T-helper 2 cell (primary cell): Measurements from ENCODE around the gene RAB17.
A peak's percentile ranks its signal among the peaks of the same experiment; 100 is the strongest.
"Not testable (repeated sequence)": the region's sequence is repeated elsewhere in the genome, so short reads cannot be mapped to it uniquely, and the experiment has no call there.

Source experiments
- DNase-seq, 5 experiments: peaks; one replicate each; pipeline versions ENCODE4 v3.0.0 to v3.0.0-alpha.2; 2012 to 2022

The RAB17 gene

GRCh38 chr2:237624565-237624964, 34.0 kb upstream of the RAB17 start:
- DNase-seq = peak in 1 of 5 experiments; percentile 13

GRCh38 chr2:237623428-237624403, 33.2 kb upstream of the RAB17 start:
- no peak for DNase-seq

GRCh38 chr2:237618449-237618848, 27.9 kb upstream of the RAB17 start:
- no peak for DNase-seq

GRCh38 chr2:237617587-237617982, 27.1 kb upstream of the RAB17 start:
- DNase-seq = no peak

- DNase-seq = peak in 1 of 5 experiments; percentile 60
Measured at GRCh38 chr2:237616734-237617586, 26.4 kb upstream of the RAB17 start.

- no peak for DNase-seq
Measured at GRCh38 chr2:237616373-237616733, 25.8 kb upstream of the RAB17 start.

GRCh38 chr2:237615631-237616249, 25.2 kb upstream of the RAB17 start:
- no peak for DNase-seq

GRCh38 chr2:237614151-237614720, 23.7 kb upstream of the RAB17 start:
- DNase-seq = no peak

- no peak for DNase-seq
Measured at GRCh38 chr2:237613679-237614078, 23.1 kb upstream of the RAB17 start.

- DNase-seq = no peak
Measured at GRCh38 chr2:237612527-237613357, 22.2 kb upstream of the RAB17 start.

- not testable (repeated sequence) for DNase-seq
Measured at GRCh38 chr2:237606522-237606921, 16.0 kb upstream of the RAB17 start.

GRCh38 chr2:237604960-237605359, 14.4 kb upstream of the RAB17 start:
- DNase-seq = no peak

GRCh38 chr2:237604391-237604790, 13.9 kb upstream of the RAB17 start:
- DNase-seq = no peak

- DNase-seq = peak in 4 of 5 experiments; percentile 15 to 89 (median 45)
Measured at GRCh38 chr2:237603718-237604362, 13.3 kb upstream of the RAB17 start.

- DNase-seq = no peak
Measured at GRCh38 chr2:237603049-237603717, 12.6 kb upstream of the RAB17 start.

- no peak for DNase-seq
Measured at GRCh38 chr2:237602409-237602808, 11.9 kb upstream of the RAB17 start.

GRCh38 chr2:237601453-237602116, 11.1 kb upstream of the RAB17 start:
- DNase-seq = no peak

GRCh38 chr2:237600205-237600846, 9.8 kb upstream of the RAB17 start:
- DNase-seq = no peak

- no peak for DNase-seq
Measured at GRCh38 chr2:237599465-237600110, 9.1 kb upstream of the RAB17 start.
